Measurements from ENCODE around the gene NEMP1.

- TF ChIP-seq EZH2 (IDR thresholded peaks at IDR 0.05; ENCODE audit: insufficient read depth, poor library complexity, severe bottlenecking): no peak
- no peak for TF ChIP-seq EZH2phosphoT487 (IDR thresholded peaks at IDR 0.05; ENCODE audit: insufficient read depth, low read depth)
Measured at GRCh38 chr12:57090490-57090889, 11.9 kb upstream of the NEMP1 start.
